ENCODE measurements around the gene HSPB1.
A peak's percentile ranks its signal among the peaks of the same experiment; 100 is the strongest.
"Not testable (repeated sequence)": the region's sequence is repeated elsewhere in the genome, so short reads cannot be mapped to it uniquely, and the experiment has no call there.

The HSPB1 gene

DNA sequence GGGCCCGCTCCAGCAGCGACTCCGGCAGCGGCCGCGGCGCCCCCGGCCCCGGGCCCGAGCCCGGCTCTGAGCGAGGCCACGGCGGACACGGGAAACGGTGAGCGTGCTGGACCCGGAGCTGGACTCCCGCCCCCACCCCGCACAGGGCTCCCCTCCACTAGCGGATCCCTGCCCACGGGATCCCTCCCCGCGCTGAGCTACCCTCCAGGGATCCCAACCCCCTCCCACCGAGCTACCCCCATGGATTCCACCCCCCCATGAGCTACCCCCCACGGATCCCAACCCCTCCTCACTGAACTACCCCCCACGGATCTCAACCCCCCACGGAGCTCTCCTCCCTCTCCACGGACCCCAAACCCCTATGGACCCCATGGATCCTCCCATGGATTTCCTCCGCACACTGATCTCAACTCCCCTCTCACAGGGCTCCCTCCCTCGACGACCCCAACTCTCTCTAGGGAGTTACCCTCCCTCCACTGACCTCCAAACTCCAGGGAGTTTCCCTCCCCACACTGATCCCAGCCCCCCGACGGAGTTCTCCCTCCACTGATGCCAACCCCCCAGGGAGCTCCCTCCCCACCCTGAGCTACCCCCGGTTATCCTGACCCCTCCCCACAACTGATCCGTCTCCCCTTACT lies 20.6 kb upstream of the HSPB1 start:
- DNase-seq: no peak

DNA sequence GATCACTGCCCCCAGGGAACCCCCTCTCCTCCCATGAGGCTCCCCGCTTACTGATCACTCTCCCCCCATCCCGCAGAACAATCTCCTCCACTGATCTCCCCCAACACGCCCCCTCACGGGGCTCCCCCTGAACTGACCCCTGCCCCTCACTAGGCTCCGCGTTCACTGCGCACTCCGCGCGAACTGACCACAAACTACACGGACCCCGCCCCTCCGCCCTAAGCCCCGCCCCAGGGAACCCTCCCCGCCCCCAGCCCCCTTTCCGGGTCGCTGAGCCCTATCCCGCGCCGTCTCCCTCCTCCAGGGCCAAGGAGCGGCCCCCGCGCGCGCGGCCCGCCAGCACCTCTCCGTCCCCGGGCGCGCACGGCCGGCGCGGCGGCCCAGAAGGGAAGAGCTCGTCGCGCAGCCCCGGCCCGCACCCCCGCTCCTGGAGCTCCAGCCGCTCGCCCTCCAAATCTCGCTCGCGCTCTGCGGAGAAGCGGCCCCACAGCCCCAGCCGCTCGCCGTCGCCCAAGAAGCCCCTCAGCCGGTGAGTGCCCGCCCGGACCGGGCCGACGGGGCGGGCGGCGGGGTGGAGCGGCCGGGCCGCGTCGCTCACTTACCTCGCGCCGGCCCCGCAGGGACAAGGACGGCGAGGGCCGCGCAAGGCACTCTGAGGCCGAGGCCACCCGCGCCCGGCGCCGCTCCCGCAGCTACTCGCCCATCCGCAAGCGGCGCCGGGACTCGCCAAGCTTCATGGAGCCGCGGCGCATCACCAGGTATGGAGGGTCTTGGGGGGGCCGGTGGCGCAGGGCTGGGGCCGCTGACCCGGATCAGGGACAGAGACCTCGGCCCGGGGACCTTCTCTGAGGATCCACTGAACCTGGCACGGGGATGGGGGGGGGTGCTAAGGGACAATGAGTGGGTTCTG lies 19.9 kb upstream of the HSPB1 start:
- no peak for DNase-seq

DNA sequence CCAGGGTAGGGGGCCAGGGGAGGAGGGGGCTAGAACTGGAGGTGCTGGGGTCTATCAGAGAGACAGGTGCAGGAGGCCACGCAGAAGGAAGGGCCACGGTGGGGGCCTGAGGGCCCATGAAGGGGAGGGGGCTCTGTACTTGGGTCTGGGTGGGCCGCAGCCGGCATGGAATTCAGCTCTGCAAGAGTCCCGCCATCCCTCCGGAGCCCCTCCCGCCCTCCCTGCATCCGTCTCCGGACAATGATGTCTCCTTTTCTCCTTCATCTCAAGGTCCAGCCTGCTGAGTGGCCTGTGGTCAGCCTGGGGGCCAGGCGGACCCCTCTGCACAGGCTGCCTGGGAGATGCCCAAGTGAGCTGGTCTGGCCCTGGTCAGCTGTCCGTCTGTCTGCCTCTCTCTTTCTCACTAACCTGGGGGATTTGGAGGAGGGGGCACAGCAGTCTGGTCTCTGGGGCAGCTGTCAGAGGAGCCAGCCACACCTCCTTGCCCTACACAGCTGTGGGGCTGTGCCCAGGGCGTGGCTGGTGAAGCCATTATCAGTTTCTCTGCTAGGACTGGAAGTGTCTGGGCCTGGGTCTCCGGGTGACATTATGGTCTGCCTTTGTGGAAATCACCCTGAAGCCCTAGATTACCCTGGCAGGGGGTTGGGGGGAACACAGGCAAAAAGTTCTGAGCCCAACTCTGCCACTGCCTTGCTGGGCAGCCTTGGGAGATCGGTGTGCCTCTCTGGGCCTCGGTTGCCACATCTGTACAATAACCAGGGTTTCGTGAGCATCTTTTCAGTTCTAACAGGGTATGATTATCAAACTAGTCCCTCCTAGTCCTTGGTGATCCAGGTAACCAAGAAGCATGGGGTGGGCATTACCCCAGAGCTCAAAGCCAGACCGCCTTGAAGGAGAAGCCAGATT lies 19.0 kb upstream of the HSPB1 start:
- no peak for DNase-seq

DNA sequence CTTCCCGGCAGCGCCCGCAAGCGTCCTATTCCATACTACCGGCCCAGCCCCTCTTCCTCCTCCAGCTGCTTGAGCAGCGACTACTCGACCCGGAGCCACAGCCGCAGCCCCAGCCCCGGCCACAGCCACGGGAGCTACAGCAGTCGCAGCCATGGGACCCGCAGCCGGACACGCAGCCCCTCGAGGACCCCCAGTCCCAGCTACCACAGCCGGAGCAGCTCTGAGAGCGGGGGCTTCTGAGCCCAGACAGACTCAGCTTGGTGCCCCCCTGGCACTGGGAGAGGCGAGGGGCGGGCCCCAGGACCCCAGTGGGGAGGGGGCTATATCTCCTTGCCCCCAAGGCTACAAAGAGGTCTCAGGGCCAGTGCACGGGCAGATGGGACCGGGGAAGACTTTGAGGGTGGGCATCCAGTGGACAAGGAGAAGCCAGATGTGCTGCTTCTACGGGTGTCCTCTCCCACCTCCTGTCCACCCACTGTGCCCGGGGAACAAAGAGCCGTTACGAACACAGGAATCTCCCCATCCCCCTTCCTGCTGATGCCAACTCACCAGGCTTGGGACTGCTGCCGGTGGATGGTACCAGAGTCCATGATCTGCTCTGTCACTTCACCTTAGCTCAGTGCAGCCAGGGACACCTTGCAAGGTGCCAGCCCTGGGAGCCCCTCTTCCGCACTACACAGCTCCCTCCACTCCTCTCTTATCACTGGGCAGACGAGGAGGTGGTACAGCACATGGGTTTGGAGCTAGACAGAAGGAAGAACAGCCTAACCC lies 16.7 kb upstream of the HSPB1 start:
- DNase-seq: no peak

DNA sequence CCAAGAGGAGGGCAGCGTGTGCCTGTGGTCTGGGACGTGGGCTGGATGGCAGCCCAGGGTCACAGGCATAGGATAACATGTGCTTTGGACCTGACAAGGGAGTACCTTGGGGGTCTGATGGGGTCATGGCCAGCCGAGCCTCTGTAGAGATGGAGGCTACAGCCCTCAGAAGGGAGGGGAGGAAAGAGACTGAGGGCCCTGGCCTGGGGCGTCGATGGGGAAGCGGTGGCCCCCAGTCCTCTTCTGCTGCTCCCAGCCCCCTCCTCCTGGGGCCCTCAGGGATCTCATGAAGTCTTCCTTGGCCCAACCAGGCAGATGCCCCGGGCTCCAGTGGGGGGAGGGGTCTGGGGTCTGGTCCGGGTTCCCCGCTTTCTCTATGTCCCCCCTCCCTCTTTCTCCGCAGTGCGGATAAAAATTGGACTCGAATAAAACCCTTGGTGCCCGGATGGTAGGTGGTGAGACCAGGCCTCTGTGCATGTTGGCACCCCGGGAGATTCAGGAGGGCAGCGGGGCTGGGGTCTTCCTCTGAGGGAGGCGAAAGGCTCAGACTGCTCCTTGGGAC lies 15.6 kb upstream of the HSPB1 start:
- DNase-seq: no peak

DNA sequence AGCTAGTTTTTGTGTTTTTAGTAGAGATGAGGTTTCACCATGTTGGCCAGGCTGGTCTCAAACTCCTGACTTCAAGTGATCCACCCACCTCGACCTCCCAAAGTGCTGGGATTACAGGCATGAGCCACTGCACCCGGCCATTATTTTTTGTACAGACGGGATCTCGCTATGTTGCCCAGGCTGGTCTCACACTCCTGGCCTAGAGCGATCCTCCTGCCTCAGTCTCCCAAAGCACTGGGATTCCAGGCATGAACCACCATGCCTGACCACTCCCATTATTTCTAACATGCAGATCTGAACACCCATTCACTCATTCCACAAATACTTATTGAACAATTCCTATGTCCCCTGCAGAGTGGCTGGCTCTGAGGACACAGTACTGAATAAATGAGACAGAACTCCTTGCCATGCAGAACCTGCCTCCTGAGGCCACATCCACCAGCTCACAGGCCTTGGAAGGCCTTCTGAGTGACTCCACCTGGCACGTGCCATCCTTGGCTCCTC lies 11.6 kb upstream of the HSPB1 start:
- DNase-seq: not testable (repeated sequence)

DNA sequence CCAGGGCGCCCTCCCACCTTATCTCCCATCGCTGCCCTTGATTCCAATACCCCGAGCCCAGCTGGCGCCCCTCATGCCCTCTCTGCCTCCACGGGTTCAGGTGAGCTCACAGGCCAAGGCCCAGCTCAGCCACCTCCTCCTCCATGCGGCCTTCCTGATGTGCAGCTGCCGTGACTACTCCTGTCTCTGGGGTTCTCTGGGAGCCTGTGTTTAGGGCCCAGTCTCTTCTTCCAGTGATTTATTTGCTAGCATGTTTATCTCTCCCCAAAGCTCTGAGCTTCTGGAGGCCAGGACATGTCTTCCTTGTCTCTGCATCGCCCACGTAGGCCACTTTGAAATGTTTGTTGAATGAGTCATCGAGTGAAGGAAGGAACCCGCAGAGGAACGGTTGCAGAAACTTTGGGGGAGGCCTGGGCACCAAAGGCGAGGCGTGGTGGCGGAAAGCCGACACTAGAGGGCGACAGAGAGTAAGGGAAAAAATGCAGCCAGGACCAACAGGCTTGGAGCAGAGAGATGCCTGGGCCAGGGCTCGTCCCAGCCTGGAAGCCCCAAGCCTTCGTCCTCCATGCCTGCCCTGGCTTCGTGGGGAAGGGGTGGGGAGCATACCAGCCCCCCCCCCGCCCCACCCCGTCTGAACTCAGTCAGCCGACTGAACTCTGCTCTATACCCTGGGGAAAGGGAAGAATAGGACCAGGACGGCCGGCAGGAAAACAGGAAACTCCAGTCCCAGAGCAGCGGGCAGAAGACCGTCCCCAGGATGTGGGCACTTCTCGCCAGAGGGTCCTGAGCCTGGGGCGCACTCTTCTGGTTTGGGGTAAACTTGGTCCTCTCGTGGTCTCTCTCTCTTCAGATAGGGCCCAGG lies 10.9 kb upstream of the HSPB1 start:
- peak; percentile 90 for DNase-seq

DNA sequence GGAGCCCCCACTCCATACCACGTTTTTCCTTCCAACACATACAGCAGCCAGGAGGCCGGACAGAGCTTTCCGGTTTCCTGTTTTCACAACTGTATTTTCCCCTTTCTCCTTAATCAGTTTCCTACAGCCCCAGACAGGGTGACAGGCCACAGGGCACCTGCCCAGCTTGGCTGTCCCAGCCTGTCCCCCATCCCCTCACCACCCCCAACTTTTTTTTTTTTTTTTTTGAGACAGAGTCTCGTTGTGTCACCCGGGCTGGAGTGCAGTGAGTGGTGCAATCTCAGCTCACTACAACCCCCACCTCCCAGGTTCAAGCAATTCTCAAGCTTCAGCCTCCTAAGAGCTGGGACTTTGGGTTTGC lies 10.3 kb upstream of the HSPB1 start:
- peak; percentile 46 for DNase-seq

DNA sequence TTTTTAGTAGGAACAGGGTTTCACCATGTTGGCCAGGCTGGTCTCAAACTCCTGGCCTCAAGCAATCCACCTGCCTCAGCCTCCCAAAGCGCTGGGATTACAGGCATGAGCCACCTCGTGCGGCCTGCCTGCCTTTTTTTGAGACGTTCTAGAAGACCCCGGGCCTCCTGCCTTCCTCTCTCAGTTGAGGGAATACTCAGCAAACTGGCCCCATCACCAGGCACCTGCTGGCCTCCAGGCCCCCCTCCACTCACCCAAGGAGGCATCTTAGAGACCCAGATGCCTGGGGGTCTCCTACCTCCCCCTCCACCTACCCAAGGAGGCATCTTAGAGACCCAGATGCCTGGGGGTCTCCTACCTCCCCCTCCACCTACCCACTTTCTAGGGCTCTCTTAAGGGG lies 9.6 kb upstream of the HSPB1 start:
- not testable (repeated sequence) for DNase-seq

GRCh38 chr7:76293407-76293901 lies 9.0 kb upstream of the HSPB1 start:
- no peak for DNase-seq

GRCh38 chr7:76294344-76295024 lies 8.0 kb upstream of the HSPB1 start:
- DNase-seq: peak; percentile 89

- DNase-seq: no peak
These were observed 5.4 kb upstream of the HSPB1 start for GRCh38 chr7:76296743-76297740.

GRCh38 chr7:76300166-76300731 lies 2.2 kb upstream of the HSPB1 start:
- DNase-seq: no peak

- DNase-seq: no peak
These were observed 1.5 kb upstream of the HSPB1 start for GRCh38 chr7:76301000-76301399.

DNA sequence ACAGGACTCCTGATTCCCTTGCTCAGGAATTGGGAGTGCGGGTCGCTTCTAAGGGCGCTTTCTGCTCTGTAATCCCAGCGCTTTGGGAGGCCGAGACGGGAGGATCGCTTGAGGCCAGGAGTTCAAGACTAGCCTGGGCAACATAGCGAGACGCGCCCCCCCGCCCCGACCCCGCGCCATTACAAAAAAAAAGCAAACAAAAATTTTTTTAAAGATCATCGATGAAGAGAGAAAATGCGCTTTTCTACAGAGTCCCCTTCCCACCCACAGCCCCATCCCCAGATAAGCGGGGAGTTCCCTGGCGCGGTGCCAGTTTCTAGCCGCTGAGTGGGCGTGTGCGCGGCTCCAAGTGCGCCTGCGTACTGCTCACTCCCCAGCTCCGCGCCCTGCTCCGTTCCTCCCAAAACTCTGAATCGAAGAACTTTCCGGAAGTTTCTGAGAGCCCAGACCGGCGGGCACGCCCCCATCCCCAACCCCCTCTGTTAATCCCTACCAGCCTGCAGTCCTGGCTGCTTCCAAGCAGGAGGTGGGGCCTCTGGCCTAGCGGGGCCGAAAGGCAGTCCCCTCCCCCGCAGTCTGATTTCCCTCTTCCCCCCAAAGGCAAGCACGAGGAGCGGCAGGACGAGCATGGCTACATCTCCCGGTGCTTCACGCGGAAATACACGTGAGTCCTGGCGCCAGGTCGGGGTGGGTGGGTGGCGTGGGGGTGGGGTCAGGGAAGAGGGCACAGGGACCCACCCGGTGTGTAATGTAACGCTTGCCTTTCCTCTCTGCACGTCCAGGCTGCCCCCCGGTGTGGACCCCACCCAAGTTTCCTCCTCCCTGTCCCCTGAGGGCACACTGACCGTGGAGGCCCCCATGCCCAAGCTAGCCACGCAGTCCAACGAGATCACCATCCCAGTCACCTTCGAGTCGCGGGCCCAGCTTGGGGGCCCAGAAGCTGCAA lies 1.0 kb downstream of the HSPB1 start:
- peak; percentile 95 for DNase-seq

DNA sequence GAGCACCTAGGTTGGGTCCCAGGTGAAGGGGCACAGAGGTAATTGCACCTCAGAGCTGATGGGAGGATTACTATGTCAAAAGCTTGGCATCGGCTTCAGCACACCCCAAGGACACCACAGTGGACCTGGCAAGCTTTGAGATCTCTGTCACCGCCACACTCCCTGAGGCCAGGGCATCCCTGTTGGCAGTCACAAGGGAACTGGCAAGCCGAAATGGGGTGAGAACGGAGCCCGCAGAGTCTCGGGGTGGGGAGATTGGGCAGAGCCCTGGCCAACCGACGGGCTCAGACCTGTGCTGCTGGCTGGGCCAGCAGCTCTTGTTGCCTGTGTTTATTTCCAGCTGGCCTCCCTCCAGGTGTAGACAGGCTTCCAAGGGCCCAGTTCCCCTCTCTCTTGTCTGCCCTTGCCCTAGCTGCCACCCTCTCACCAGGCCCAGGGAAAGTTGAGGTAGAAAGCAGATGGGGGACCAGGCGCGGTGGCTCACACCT lies 2.5 kb downstream of the HSPB1 start:
- DNase-seq: no peak

DNA sequence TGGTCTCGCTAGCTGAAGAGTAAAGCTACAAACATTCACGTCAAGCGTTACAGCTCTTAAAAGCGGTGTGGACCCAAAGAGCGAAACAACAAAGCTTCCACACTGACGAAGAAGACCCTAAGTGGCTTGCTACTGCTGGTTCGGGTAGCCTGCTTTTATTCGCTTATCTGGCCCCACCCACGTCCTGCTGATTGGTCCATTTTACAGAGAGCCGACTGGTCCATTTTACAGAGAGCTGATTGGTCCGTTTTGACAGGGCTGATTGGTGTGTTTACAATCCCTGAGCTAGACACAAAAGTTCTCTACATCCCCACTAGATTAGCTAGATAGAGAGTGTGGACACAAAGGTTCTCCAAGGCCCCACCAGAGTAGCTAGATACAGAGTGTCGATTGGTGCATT lies 6.4 kb downstream of the HSPB1 start:
- not testable (repeated sequence) for DNase-seq
